Stimulated activated effector memory CD8-positive, alpha-beta T cell treated with anti-CD3 and anti-CD28 coated beads, Interleukin-12 subunit alpha, Interleukin-12 subunit beta, amount 100 ng/mL, for 72 hours (primary cell): ENCODE data around the gene CHN1.

Source experiments
- ATAC-seq: fragments of 150-1000 bp; cut with Tn5 transposase; 2 replicates; pipeline ENCODE4 v1.10.0; 2021
- DNase-seq, 2 donors: peaks; one replicate each; pipeline ENCODE4 v3.0.0; 2021 to 2022; ENCODE audit warnings: low spot score in 2 of 2
- H3K27ac Mint-ChIP-seq: one replicate; pipeline ENCODE4 v1.8.0; 2022; ENCODE audit warnings: mild to moderate bottlenecking, mixed read lengths
- H3K36me3 Mint-ChIP-seq: one replicate; pipeline ENCODE4 v1.8.0; 2022; ENCODE audit warnings: mild to moderate bottlenecking, mixed read lengths
- H3K4me1 Mint-ChIP-seq: one replicate; pipeline ENCODE4 v1.8.0; 2022; ENCODE audit warnings: mixed read lengths
- H3K4me3 Mint-ChIP-seq: one replicate; pipeline ENCODE4 v1.8.0; 2022; ENCODE audit warnings: mild to moderate bottlenecking, mixed read lengths
- H3K9me3 Mint-ChIP-seq: one replicate; pipeline ENCODE4 v1.8.0; 2022; ENCODE audit warnings: mixed read lengths

The CHN1 gene

DNA sequence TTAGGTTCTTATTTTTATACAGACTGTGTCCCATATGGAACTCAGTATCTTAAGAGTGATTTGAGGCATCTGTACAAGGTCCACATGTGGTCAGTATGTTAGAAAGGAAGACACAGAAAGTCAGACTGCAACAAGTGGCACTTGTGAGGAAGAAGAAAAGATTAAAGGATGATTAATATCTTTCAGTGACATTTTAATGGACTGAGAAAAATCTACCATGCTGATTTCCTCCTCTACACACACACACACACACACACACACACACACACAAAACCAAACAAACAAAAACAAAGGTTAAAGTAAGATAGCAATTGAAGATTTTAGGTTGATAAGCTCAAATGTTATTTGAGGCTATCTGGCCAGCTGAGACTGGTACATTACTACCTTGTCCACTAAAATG, 146.4 kb downstream of the CHN1 start:
- no peaks in the 10 kb centered on the region for H3K4me1 Mint-ChIP-seq
- DNase-seq: no peak
- no peaks in the 10 kb centered on the region for H3K9me3 Mint-ChIP-seq
- no peaks in the 10 kb centered on the region for H3K36me3 Mint-ChIP-seq
- peak overlapping the region; percentile 39 for H3K27ac Mint-ChIP-seq
- no peak for ATAC-seq
- no peak overlapping the region for H3K4me3 Mint-ChIP-seq

GRCh38 chr2:174856447-174856846, 148.7 kb downstream of the CHN1 start:
- no peak for ATAC-seq
- Mint-ChIP-seq H3K4me3 (no peak overlapping the region), H3K27ac (no peak overlapping the region)

GRCh38 chr2:174846941-174847938, 157.9 kb downstream of the CHN1 start:
- ATAC-seq (no peak), DNase-seq (no peak)
- Mint-ChIP-seq H3K9me3 (no peaks in the 10 kb centered on the region), H3K4me1 (no peaks in the 10 kb centered on the region), H3K27ac (no peak overlapping the region), H3K4me3 (no peak overlapping the region), H3K36me3 (no peaks in the 10 kb centered on the region)

More at GRCh38 chr2:174856447-174856846, 148.7 kb downstream of the CHN1 start:
- H3K9me3 Mint-ChIP-seq: no peaks in the 10 kb centered on the region
- H3K36me3 Mint-ChIP-seq: no peaks in the 10 kb centered on the region
- DNase-seq: no peak
- no peaks in the 10 kb centered on the region for H3K4me1 Mint-ChIP-seq

DNA sequence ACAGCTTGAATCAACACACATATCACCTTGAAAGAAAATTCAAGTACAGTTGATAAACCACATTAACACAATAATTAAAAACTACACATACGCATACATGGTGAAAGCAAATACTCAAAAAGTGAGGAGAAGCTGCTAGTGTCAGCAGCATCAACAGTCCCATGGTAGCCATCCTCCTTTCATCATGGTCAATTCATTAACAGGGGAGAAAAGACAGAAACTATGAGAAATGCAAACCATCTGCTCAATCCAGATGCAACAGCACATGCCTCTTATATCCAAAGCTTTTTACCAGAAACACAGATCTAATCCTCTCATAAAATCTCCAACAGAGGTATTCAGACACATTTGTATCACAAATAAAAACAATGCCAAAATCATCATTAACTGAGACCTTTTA, 159.0 kb downstream of the CHN1 start:
- no peaks in the 10 kb centered on the region for H3K4me1 Mint-ChIP-seq
- no peak overlapping the region for H3K4me3 Mint-ChIP-seq
- DNase-seq (no peak), ATAC-seq (no peak)
- H3K27ac Mint-ChIP-seq: no peak overlapping the region
- H3K9me3 Mint-ChIP-seq: no peaks in the 10 kb centered on the region
- no peaks in the 10 kb centered on the region for H3K36me3 Mint-ChIP-seq

GRCh38 chr2:174844295-174844708, 160.9 kb downstream of the CHN1 start:
- Mint-ChIP-seq H3K9me3 (no peaks in the 10 kb centered on the region), H3K4me1 (no peaks in the 10 kb centered on the region), H3K36me3 (no peaks in the 10 kb centered on the region), H3K27ac (no peak overlapping the region), H3K4me3 (no peak overlapping the region)
- no peak for DNase-seq
- ATAC-seq: peak; percentile 72

GRCh38 chr2:174842496-174842895, 162.7 kb downstream of the CHN1 start:
- DNase-seq: no peak
- ATAC-seq: no peak
- Mint-ChIP-seq H3K4me3 (no peak overlapping the region), H3K36me3 (no peaks in the 10 kb centered on the region), H3K27ac (no peak overlapping the region), H3K4me1 (no peaks in the 10 kb centered on the region), H3K9me3 (no peaks in the 10 kb centered on the region)

- Mint-ChIP-seq H3K4me1 (no peaks in the 10 kb centered on the region), H3K4me3 (no peak overlapping the region), H3K36me3 (no peaks in the 10 kb centered on the region), H3K9me3 (no peaks in the 10 kb centered on the region), H3K27ac (no peak overlapping the region)
- ATAC-seq (no peak), DNase-seq (no peak)
Measured at GRCh38 chr2:174841936-174842335, 163.2 kb downstream of the CHN1 start.

GRCh38 chr2:174841350-174841749, 163.8 kb downstream of the CHN1 start:
- H3K4me3 Mint-ChIP-seq: no peak overlapping the region

GRCh38 chr2:174840436-174840835, 164.7 kb downstream of the CHN1 start:
- H3K9me3 Mint-ChIP-seq: peaks cover 2% of the 10 kb centered on the region
- H3K4me3 Mint-ChIP-seq: no peak overlapping the region
- H3K4me1 Mint-ChIP-seq: peaks cover 12% of the 10 kb centered on the region
- H3K36me3 Mint-ChIP-seq: no peaks in the 10 kb centered on the region
- DNase-seq (no peak), ATAC-seq (no peak)
- H3K27ac Mint-ChIP-seq: no peak overlapping the region

More at GRCh38 chr2:174841350-174841749, 163.8 kb downstream of the CHN1 start:
- DNase-seq: no peak
- Mint-ChIP-seq H3K9me3 (no peaks in the 10 kb centered on the region), H3K36me3 (no peaks in the 10 kb centered on the region), H3K27ac (no peak overlapping the region), H3K4me1 (peaks cover 2% of the 10 kb centered on the region)
- no peak for ATAC-seq

DNA sequence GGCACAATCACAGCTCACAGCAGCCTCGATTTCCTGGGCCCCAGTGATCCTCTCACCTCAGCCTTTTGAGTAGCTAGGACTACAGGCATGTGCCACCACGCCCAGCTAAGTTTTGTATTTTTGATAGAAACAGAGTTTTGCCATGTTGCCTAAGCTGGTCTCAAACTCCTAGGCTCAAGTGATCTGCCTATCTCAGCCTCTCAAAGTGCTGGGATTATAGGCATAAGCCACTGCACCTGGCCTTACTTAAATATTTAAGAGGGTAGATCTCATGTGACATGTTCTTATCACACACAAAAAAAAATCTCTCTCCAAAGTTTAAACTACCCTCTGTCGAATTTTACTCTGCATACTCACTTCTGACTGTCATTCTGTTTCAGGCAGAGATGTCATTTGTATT, 165.5 kb downstream of the CHN1 start:
- ATAC-seq: no peak
- peaks cover 15% of the 10 kb centered on the region for H3K4me1 Mint-ChIP-seq
- H3K4me3 Mint-ChIP-seq: no peak overlapping the region
- no peaks in the 10 kb centered on the region for H3K36me3 Mint-ChIP-seq
- H3K9me3 Mint-ChIP-seq: peaks cover 2% of the 10 kb centered on the region
- no peak overlapping the region for H3K27ac Mint-ChIP-seq
- DNase-seq: no peak

- Mint-ChIP-seq H3K9me3 (peaks cover 6% of the 10 kb centered on the region), H3K36me3 (no peaks in the 10 kb centered on the region), H3K27ac (no peak overlapping the region), H3K4me3 (no peak overlapping the region), H3K4me1 (peaks cover 22% of the 10 kb centered on the region)
- ATAC-seq (no peak), DNase-seq (no peak)
Measured at GRCh38 chr2:174836995-174837390, 168.2 kb downstream of the CHN1 start.

GRCh38 chr2:174836377-174836994, 168.7 kb downstream of the CHN1 start:
- ATAC-seq (no peak), DNase-seq (no peak)
- peaks cover 22% of the 10 kb centered on the region for H3K4me1 Mint-ChIP-seq
- no peaks in the 10 kb centered on the region for H3K36me3 Mint-ChIP-seq
- peak overlapping the region; percentile 31 for H3K4me3 Mint-ChIP-seq
- no peak overlapping the region for H3K27ac Mint-ChIP-seq
- H3K9me3 Mint-ChIP-seq: peaks cover 6% of the 10 kb centered on the region

DNA sequence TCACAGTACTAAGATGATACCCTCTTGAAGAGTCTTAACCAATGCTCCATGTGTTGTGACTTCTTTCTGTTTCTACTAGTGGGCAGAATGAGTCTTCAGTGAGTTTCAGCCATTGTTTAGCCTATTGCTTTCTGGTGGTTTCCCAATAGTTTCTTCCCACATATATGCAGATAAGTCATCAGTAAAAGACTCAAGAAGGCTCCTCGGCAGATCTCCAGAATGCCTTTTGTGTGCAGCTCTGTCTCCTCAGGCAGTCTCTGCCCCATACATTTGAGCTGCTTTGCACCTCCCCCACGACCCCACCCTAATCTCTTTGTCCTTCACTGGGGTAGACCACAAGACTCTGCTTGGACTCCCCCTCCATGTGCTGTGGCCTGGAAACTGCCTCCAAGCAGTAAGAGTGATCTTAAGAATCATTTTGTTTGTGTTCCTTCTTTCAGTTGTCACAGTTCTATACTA, 169.4 kb downstream of the CHN1 start:
- H3K4me1 Mint-ChIP-seq: peaks cover 23% of the 10 kb centered on the region
- peak overlapping the region; percentile 44 for H3K27ac Mint-ChIP-seq
- H3K4me3 Mint-ChIP-seq: peak overlapping the region; percentile 31
- ATAC-seq (peak; percentile 98), DNase-seq (peak; percentile 3 to 72)
- no peaks in the 10 kb centered on the region for H3K36me3 Mint-ChIP-seq
- H3K9me3 Mint-ChIP-seq: peaks cover 6% of the 10 kb centered on the region

DNA sequence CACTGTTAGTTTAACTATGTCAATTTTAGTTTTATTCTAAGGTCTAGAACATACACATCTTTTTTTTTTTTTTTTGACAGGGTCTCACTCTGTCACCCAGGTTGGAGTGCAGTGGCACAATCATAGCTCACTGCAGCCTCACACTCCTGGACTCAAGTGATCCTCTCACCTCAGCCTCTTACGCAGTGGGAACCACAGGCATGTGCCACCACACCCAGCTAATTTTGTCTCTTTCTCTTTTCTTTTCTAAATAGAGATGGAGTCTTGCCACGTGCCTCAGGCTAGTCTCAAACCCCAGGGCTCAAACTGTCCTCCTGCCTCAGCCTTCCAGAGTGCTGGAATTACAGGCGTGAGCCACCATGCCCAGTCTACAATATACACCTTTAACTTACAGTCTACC, 171.4 kb downstream of the CHN1 start:
- no peaks in the 10 kb centered on the region for H3K36me3 Mint-ChIP-seq
- H3K27ac Mint-ChIP-seq: no peak overlapping the region
- ATAC-seq: no peak
- peaks cover 6% of the 10 kb centered on the region for H3K9me3 Mint-ChIP-seq
- H3K4me3 Mint-ChIP-seq: no peak overlapping the region
- peaks cover 28% of the 10 kb centered on the region for H3K4me1 Mint-ChIP-seq
- no peak for DNase-seq

GRCh38 chr2:174830561-174830960, 174.6 kb downstream of the CHN1 start:
- no peak for DNase-seq
- Mint-ChIP-seq H3K36me3 (no peaks in the 10 kb centered on the region), H3K27ac (no peak overlapping the region), H3K4me3 (no peak overlapping the region), H3K9me3 (peaks cover 6% of the 10 kb centered on the region), H3K4me1 (peaks cover 18% of the 10 kb centered on the region)
- ATAC-seq: no peak

GRCh38 chr2:174829550-174829949, 175.6 kb downstream of the CHN1 start:
- DNase-seq (no peak), ATAC-seq (no peak)
- no peak overlapping the region for H3K4me3 Mint-ChIP-seq
- no peaks in the 10 kb centered on the region for H3K36me3 Mint-ChIP-seq
- no peak overlapping the region for H3K27ac Mint-ChIP-seq
- peaks cover 4% of the 10 kb centered on the region for H3K9me3 Mint-ChIP-seq
- peaks cover 14% of the 10 kb centered on the region for H3K4me1 Mint-ChIP-seq
